Measurements from ENCODE around the gene CTIF. TPM values are rescaled to one million over a fixed set of nuclear protein-coding genes. Genes with fewer than 3 reads are reported as not detected.
A peak's percentile ranks its signal among the peaks of the same experiment; 100 is the strongest.

The CTIF gene
- total RNA-seq, 1 donor from 2014 or later, result 137 TPM

DNA sequence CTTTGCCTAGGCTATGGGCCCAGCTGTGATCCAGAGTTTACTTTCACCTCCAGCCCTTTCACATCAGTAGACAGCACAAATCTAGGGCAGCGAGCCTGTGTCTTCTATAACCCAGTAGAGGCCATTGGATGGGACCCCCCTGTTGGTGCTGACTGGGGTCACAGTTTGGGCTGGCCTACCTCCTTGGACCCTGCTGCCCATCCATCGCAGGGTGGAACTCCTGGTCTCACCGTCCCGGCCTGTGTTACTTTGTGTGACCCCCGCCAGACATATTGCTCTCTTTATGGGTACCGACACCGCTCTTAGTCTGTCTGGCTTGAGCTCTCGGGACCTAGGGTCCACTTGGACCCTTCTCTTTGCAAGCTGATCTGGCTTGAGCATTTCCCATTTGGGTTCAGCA lies 157.4 kb downstream of the CTIF start:
- no peak overlapping the region for H3K27ac Mint-ChIP-seq (ENCODE audit: unreplicated experiment)
- no peak overlapping the region for H3K4me3 Mint-ChIP-seq (ENCODE audit: unreplicated experiment)
- peaks cover 6% of the 10 kb centered on the region for H3K36me3 Mint-ChIP-seq (ENCODE audit: unreplicated experiment)
- H3K9me3 Mint-ChIP-seq (ENCODE audit: unreplicated experiment), result peaks cover 3% of the 10 kb centered on the region
- DNase-seq, result no peak
- H3K27me3 Mint-ChIP-seq (ENCODE audit: unreplicated experiment), result peaks cover 6% of the 10 kb centered on the region
- TF ChIP-seq, protein P1, sequence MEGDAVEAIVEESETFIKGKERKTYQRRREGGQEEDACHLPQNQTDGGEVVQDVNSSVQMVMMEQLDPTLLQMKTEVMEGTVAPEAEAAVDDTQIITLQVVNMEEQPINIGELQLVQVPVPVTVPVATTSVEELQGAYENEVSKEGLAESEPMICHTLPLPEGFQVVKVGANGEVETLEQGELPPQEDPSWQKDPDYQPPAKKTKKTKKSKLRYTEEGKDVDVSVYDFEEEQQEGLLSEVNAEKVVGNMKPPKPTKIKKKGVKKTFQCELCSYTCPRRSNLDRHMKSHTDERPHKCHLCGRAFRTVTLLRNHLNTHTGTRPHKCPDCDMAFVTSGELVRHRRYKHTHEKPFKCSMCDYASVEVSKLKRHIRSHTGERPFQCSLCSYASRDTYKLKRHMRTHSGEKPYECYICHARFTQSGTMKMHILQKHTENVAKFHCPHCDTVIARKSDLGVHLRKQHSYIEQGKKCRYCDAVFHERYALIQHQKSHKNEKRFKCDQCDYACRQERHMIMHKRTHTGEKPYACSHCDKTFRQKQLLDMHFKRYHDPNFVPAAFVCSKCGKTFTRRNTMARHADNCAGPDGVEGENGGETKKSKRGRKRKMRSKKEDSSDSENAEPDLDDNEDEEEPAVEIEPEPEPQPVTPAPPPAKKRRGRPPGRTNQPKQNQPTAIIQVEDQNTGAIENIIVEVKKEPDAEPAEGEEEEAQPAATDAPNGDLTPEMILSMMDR (IDR thresholded peaks at IDR 0.05; ENCODE audit: partially characterized antibody, unreplicated experiment), result no peak
- peaks cover 15% of the 10 kb centered on the region for H3K4me1 Mint-ChIP-seq (ENCODE audit: low read depth, unreplicated experiment)

DNA sequence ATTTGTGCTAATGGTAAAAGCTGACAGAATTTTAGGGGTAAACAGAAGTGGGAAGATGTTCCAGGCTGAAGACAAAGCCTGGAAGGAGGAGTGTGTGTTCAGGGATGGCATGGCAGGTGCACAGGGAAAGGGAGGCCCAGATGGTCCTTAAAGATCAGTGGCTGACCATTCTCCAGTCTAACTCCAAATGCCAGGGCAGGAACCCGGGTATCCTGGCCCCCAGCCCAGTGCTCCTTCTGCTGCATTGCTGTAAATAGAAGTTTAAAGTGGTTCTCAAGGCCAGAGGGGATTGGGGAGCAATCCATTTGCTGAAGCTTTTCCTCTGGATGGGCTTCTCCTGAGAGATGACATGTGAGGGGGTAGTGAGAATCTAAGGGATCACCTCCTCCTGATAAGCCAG lies 158.6 kb downstream of the CTIF start:
- peaks cover 3% of the 10 kb centered on the region for H3K9me3 Mint-ChIP-seq (ENCODE audit: unreplicated experiment)
- peak overlapping the region; percentile 10 for H3K27ac Mint-ChIP-seq (ENCODE audit: unreplicated experiment)
- DNase-seq, result no peak
- H3K4me1 Mint-ChIP-seq (ENCODE audit: low read depth, unreplicated experiment), result peaks cover 15% of the 10 kb centered on the region
- peaks cover 3% of the 10 kb centered on the region for H3K27me3 Mint-ChIP-seq (ENCODE audit: unreplicated experiment)
- TF ChIP-seq, protein P1 (IDR thresholded peaks at IDR 0.05; ENCODE audit: partially characterized antibody, unreplicated experiment), result no peak
- H3K4me3 Mint-ChIP-seq (ENCODE audit: unreplicated experiment), result no peak overlapping the region
- H3K36me3 Mint-ChIP-seq (ENCODE audit: unreplicated experiment), result no peaks in the 10 kb centered on the region

GRCh38 chr18:48698707-48699106 lies 159.9 kb downstream of the CTIF start:
- TF ChIP-seq, protein P1 (IDR thresholded peaks at IDR 0.05; ENCODE audit: partially characterized antibody, unreplicated experiment), result no peak
- peaks cover 6% of the 10 kb centered on the region for H3K9me3 Mint-ChIP-seq (ENCODE audit: unreplicated experiment)
- no peak overlapping the region for H3K4me3 Mint-ChIP-seq (ENCODE audit: unreplicated experiment)
- peaks cover 15% of the 10 kb centered on the region for H3K4me1 Mint-ChIP-seq (ENCODE audit: low read depth, unreplicated experiment)
- peaks cover 5% of the 10 kb centered on the region for H3K27me3 Mint-ChIP-seq (ENCODE audit: unreplicated experiment)
- DNase-seq, result no peak
- no peaks in the 10 kb centered on the region for H3K36me3 Mint-ChIP-seq (ENCODE audit: unreplicated experiment)
- H3K27ac Mint-ChIP-seq (ENCODE audit: unreplicated experiment), result no peak overlapping the region

DNA sequence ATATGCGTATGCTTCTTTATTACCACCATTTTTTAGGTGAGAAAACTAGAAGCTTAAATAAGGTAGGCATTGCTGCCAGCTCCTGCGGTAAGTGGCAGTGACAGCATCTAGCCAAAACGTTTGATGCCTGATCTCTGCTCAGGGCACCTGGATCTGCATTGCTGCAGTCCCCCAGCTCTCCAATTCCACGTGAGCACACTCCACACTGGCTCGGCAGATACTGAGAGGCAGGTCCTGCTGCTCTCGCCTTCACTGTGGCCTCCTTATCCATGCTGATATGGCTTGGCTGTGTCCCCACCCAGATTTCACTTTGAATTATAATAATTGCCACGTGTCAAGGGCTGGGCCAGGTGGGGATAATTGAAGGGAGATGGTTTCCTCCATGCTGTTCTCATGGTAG lies 160.9 kb downstream of the CTIF start:
- DNase-seq, result no peak
- Mint-ChIP-seq H3K4me1 (ENCODE audit: low read depth, unreplicated experiment) (peaks cover 15% of the 10 kb centered on the region), H3K4me3 (ENCODE audit: unreplicated experiment) (no peak overlapping the region), H3K36me3 (ENCODE audit: unreplicated experiment) (no peaks in the 10 kb centered on the region), H3K27ac (ENCODE audit: unreplicated experiment) (no peak overlapping the region), H3K27me3 (ENCODE audit: unreplicated experiment) (peaks cover 5% of the 10 kb centered on the region), H3K9me3 (ENCODE audit: unreplicated experiment) (peaks cover 6% of the 10 kb centered on the region)
- TF ChIP-seq, protein P1 (IDR thresholded peaks at IDR 0.05; ENCODE audit: partially characterized antibody, unreplicated experiment), result no peak

GRCh38 chr18:48700446-48700845 lies 161.6 kb downstream of the CTIF start:
- DNase-seq, result no peak
- Mint-ChIP-seq H3K9me3 (ENCODE audit: unreplicated experiment) (peaks cover 6% of the 10 kb centered on the region), H3K27ac (ENCODE audit: unreplicated experiment) (no peak overlapping the region), H3K27me3 (ENCODE audit: unreplicated experiment) (peaks cover 5% of the 10 kb centered on the region), H3K36me3 (ENCODE audit: unreplicated experiment) (peaks cover 4% of the 10 kb centered on the region), H3K4me1 (ENCODE audit: low read depth, unreplicated experiment) (peaks cover 11% of the 10 kb centered on the region), H3K4me3 (ENCODE audit: unreplicated experiment) (no peak overlapping the region)
- TF ChIP-seq, protein P1 (IDR thresholded peaks at IDR 0.05; ENCODE audit: partially characterized antibody, unreplicated experiment), result no peak
